Stimulated activated CD8-positive, alpha-beta memory T cell treated with anti-CD3 and anti-CD28 coated beads, Interleukin-4, amount 100 ng/mL, for 48 hours (primary cell): ENCODE data around the gene TPGS2.
"Not testable (repeated sequence)": the region's sequence is repeated elsewhere in the genome, so short reads cannot be mapped to it uniquely, and the experiment has no call there.

Experiments
- DNase-seq: peaks from one replicate; pipeline ENCODE4 v3.0.0-alpha.2; 2020

TPGS2 gene

GRCh38 chr18:36819621-36820020, 9.2 kb downstream of the TPGS2 start:
- DNase-seq = no peak

DNA sequence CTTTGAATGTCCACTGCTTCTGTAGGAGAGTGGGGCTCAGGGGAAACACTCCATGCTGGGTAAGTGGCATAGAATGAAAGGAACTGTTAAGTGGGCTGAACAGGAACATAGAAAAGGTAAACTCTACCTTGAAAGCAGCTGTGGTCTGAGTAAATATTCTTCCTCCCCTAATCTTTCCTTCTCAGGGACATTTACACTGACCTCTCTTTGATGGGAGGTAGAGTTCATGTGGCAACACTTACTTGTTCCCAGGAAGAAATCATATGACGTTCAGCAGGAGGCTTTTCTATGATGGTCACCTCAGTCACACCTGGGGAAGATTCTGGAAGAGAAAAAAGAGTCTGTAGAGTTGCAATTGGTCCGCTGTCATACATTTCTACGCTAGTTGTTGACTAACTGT, 10.2 kb downstream of the TPGS2 start:
- no peak for DNase-seq

GRCh38 chr18:36817039-36817438, 11.8 kb downstream of the TPGS2 start:
- DNase-seq = no peak

DNA sequence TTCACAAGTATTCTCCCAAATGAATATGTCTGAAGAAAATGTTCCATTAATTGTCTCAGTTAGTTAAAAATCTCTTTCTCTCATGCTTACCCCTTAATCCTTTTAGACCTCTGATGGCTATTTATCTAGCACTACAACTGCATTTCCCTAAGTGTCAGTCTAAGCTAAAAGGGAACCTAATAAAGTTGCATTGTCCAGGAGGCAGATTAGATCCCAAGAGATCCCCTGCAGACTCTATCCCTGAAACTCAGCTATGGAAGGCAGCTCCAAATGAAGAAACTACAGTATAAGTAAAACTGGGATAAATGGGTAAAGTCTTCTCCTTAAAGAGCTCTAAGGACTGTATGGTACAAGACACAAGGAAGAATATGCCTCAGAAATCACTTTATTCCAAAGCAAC, 12.7 kb downstream of the TPGS2 start:
- DNase-seq = not testable (repeated sequence)

GRCh38 chr18:36814994-36815393, 13.8 kb downstream of the TPGS2 start:
- no peak for DNase-seq

DNA sequence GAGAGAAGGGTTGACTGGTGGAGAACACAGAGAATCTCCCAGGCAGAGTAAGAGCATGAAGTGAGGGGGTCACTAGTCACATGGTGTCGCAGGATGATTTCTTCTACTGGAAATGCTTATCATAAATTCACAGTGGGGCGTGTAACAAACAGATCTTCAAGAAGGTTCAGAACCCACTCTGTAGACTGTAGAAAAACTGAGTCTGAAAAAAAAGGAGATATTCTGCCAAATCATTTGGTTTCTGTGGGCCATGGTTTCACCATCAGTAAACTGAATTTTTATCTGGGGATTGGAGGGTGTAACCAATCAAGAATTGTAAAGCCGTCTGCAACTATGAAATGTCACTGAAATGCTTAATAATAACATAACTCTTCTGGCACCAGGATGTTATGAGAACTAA, 15.0 kb downstream of the TPGS2 start:
- DNase-seq = no peak

DNA sequence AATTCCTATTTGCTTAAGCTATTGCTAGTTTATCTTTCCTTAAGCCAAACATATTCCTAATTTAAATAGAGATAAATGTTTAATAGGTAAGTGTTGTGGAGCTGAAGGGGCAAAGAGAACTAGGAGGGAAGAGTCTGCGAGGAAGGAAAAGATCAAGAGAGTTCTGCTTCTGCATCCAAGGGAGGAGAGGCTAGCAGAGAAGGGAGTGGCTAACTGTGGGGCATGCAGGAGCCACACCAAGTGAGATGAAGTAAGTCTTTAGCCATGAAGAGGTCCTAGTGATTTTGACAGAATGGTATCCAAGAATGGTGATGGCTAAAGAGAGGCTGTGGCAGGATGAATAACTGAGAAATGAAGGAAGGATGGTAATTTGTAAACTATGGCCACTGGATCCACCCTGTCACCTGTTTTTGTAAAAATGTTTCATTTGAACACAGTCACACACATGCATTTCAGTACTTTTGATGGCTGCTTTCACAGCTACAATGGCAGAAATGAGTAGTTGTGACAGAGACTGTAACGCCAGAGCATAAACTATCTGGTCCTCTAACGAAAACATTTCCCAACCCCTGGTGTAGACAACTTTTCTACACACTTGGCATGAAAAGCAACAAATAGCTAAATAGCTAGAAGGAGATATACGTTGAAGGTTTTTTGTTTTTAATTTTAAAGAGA, 15.6 kb downstream of the TPGS2 start:
- DNase-seq = no peak

DNA sequence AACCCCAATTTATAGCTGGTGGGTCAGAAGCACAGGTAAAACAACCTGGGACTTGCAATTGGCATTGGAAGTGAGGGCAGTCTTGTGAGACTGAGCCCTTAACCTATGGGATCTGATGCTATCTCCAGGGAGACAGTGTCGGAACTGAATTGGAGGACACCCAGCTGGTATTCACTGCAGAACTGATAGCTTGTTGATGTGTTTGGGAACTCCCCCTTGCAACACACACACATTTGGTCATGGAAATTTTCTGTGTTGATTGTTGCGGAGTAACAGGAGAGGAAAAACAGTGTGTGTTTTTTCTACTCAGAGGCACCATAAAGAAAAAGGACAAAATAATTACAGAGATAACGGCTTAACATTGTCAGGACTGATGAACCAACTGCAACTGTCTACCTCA, 16.1 kb downstream of the TPGS2 start:
- DNase-seq = no peak

DNA sequence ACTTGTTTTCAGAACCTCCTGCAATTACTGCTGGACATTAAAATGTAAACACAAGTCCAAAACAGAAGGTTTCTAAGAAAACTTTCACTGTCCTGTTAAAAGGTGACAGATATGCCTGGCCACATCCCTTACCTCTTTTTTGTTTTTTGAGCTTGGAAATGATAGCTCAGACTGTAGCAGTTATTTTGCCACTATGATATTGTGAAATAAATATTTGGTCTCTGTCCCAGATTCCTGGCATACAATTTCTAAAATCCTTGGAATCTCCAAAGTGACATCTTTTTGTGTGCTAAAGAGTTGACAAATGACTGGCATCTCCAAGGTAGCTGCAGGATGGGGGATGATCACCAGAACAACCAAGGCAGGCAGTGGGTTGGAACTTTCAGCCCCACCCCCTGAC, 16.8 kb downstream of the TPGS2 start:
- no peak for DNase-seq

DNA sequence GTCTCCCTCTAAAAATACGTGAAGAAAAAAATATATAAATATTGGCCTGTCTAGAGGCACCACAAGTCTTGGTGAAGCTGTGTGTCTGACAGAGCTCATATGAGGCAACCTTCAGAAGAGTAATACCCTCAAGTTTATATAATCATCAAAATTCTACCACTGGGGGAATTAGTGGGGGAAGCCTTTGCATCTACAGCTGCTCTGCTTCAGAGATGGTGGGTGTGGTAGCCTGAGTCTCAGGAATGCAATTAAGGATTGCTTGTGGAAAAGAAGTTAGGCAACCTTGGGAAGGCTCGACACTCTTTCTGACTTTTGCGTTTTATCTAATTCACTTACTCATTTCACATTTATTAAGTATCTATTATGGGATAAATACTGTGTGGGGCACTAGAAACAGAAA, 17.4 kb downstream of the TPGS2 start:
- DNase-seq = no peak

- DNase-seq = peak; percentile 36
Measured at GRCh38 chr18:36809590-36810381, 19.0 kb downstream of the TPGS2 start.

DNA sequence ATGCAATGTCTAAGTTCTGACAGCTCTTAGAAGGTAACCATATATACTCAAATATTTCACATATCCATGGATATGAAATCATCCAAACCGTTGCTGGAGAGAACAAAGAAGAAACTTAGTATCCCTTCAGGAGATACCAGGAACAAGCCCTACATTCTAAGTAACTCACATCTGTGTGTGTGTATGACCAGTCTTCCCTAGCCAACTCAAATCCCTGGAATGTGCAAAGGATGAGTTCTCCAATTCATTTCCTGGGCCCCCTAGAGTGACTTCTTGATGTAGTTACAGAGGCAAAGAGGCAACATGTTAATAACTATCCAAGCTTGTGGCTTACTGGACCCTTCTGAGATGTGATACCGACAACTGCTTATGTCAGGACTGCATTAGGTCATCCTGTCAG, 20.1 kb downstream of the TPGS2 start:
- DNase-seq = no peak

- DNase-seq = no peak
Measured at GRCh38 chr18:36805105-36805504, 23.7 kb downstream of the TPGS2 start.

- DNase-seq = no peak
Measured at GRCh38 chr18:36798738-36799473, 29.9 kb downstream of the TPGS2 start.

DNA sequence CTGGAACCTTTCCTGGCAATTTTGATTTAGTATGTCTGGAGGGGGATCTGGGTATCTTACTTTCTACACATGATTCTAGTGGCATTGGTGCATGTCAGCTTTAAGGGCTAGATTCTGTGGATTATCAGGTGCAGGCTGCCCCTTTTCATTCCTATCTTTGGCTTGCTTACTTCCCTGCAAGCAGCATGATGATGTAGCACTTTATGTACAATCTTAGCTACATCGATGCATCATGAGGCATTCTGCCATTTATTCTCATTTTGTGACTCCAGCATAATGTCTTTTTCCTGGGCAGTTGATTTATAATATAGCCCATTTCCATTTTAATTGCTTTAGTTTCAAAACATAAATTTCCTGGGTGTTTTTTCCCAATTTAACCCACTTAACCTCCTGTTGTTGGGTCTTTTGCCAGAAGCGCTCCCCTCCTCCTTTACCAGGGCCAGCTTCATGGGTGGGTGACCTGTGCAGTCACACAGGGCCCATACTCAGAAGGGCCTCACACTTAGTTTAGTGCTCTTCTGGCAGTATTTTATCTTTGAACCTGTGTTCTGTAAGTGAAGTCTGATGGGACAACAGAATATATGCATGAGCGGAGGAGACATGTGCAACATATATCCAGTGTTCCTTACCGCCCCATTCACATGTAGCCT, 36.0 kb downstream of the TPGS2 start:
- DNase-seq = no peak

GRCh38 chr18:36786686-36787085, 42.1 kb downstream of the TPGS2 start:
- DNase-seq = no peak

DNA sequence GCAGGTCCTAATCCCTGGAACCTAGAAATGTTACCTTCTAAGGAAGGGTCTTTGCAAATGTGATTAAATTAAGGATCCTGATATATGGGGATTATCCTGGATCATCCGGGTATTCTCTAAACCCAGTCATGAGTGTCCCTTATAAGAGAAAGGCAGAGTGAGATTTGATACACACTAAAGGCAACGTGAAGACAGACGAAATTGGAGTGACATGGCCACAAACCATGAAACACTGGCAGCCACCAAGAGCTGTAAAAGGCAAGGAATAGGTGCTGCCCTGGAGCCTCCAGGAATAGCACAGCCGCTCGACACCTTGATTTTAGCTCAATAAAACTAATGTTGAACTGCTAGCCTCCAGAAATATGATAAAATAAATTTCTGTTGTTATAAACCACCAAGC, 45.0 kb downstream of the TPGS2 start:
- DNase-seq = no peak

DNA sequence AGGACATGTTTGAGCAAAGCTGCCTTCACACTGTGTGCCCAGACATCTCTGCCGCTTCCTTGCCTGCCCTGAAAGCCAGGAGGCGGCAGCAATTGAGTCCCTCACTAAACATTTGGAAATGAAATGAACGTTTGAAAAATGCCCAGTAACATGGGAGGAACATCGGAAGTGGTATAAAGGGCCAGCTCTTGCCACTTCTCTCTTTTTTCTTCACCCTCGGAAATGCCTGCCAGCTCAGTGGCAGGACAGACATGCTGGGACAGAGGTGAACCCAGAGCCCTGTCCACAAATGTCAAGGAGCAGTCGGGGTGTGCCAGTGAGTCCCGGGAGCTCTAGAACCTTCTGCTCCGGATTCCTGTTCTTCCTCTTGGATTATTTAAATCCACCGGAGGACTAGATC, 46.1 kb downstream of the TPGS2 start:
- DNase-seq = no peak

DNA sequence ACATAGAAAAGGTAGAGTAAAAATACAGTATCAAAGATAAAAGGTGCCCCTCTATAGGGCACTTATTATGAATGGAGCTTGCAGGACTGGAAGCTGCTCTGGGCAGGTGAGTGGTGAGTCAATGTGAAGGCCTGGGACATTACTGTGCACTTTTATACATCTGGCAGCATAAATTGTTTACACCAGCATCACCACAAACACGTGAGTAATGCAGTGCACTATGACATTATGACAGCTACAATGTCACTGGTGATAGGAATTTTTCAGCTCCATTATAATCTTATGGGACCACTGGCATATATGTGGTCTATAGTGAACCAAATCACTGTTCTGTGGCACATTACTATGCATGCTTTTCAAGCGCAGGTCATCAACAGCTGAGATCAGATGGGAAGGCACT, 48.1 kb downstream of the TPGS2 start:
- no peak for DNase-seq

DNA sequence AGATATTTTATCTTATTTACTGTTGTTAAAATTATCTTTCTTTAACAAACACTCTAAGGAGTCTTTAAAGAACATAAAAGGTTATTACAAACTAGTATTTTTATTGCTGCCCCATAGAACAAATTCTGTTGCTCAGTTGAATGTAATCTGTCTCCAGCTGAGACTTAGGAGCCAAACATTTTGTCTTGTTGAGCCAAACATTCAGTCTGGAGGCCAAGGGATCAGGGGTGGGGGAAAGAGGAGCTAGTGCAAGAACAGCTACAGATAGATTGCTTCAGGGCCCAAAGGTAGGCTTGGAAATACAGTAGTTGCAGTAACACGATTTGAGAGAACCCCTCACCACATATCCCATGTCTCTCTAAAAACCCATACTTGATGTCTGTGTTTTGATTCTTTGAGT, 51.2 kb downstream of the TPGS2 start:
- no peak for DNase-seq

DNA sequence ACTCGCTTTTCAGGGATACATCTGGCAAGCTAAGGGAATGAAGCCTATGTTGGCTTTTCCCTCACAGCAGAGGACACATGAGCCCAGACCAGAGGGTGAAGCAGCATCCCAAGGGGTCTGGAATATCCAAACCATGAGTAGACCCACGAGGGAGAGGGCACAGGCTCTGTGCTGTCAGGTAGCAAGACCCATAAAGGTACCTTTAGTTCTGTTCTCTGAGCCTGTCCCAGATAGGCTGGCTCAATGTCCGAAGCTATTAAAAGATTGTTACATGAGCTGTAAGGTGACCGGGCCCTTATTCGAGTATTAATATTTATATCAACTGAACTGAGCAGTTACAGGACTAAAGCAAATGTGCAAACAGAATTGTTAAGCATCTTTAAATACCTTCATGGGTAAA, 52.2 kb downstream of the TPGS2 start:
- no peak for DNase-seq

GRCh38 chr18:36775396-36775795, 53.4 kb downstream of the TPGS2 start:
- no peak for DNase-seq

DNA sequence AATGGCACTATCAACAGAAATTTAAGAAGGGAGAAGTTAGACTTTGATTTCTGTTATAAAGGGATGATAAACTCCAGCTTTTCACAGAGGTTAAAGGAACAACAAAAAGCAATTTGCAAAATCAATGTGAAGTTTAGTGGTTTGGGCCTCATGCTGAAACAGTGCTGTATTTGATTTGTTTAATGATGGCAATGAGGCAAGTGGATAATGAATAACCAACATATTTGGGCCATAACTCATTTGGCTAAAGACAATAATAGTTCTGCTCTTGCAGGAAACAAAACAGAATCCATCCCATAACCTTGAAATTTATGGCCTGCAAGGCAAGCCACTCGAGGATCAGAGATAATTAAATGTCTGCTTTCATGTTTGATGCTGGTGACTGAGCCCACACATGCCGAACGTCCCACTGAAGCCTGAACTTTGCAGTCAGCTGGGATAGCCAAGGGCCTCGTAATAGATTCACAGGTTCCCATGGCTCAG, 56.5 kb downstream of the TPGS2 start:
- no peak for DNase-seq
